Aorta (tissue), 5 donors: ENCODE measurements around the gene SMC2. TPM values are rescaled to one million over a fixed set of nuclear protein-coding genes. Genes with fewer than 3 reads are reported as not detected.

ENCODE experiments used
- ATAC-seq: fragments of 200-7000 bp; cut with Tn5 transposase; one replicate; pipeline ENCODE4 v1.9.1; 2022; ENCODE audit warnings: moderate library complexity; ENCODE audit not compliant: low FRiP score
- DNase-seq, 2 donors: peaks; one replicate each; pipeline ENCODE4 v3.0.0-alpha.2; 2020
- H3K27ac ChIP-seq, 2 donors: one replicate each; pipeline ENCODE4 v1.5.1; 2013; ENCODE audit warnings: low read length in 2 of 2, mild to moderate bottlenecking in 2 of 2, moderate library complexity in 2 of 2, control low read depth in 1 of 2, inconsistent platforms in 1 of 2, low read depth in 1 of 2
- H3K27me3 ChIP-seq, 2 donors: one replicate each; pipeline ENCODE4 v1.6.1; 2013; ENCODE audit warnings: control low read depth in 1 of 2, low read length in 1 of 2, mild to moderate bottlenecking in 1 of 2, moderate library complexity in 1 of 2; ENCODE audit not compliant: insufficient read depth in 2 of 2, control insufficient read depth in 1 of 2
- H3K36me3 ChIP-seq, 2 donors: one replicate each; pipeline ENCODE4 v1.6.1; 2013; ENCODE audit warnings: control low read depth in 1 of 2, low read length in 1 of 2, mild to moderate bottlenecking in 1 of 2; ENCODE audit not compliant: insufficient read depth in 2 of 2, control insufficient read depth in 1 of 2
- H3K4me1 ChIP-seq, 2 donors: one replicate each; pipeline ENCODE4 v1.6.1; 2013; ENCODE audit warnings: low read length in 2 of 2, control low read depth in 1 of 2, mild to moderate bottlenecking in 1 of 2, moderate library complexity in 1 of 2; ENCODE audit not compliant: insufficient read depth in 2 of 2, control insufficient read depth in 1 of 2
- H3K4me3 ChIP-seq, 2 donors: one replicate each; pipeline ENCODE4 v1.5.1; 2013; ENCODE audit warnings: low read length in 2 of 2, control low read depth in 1 of 2, mild to moderate bottlenecking in 1 of 2
- H3K9me3 ChIP-seq: one replicate; pipeline ENCODE4 v1.6.1; 2013; ENCODE audit warnings: mild to moderate bottlenecking, low read length; ENCODE audit not compliant: control insufficient read depth
- WGBS, 2 donors: extraction: QIAGEN DNeasy Blood & Tissue Kit; methylation state at CpG; one replicate each; pipeline ENCODE4 v1.1.7; 2013; 5-methylcytosine and 5-hydroxymethylcytosine counted together
- intact Hi-C, 2 donors: fragments of 100-400 bp; cut with DNase I; formaldehyde crosslinking; loops; one replicate each; pipeline versions ENCODE4 v1.14.2 to v1.15.0; 2022
- polyA plus RNA-seq, 2 donors: library from polyadenylated mRNA; stranded (reverse); fragments of 200-250 nt; gene quantifications; one replicate each; pipeline ENCODE4 v1.2.3, GENCODE V29; 2013
- total RNA-seq, 2 donors: library from RNA; stranded (reverse); fragmentation: NEBNext Ultra II Directional; extraction: Animal tissue kit (Norgen Biotek cat#: 25700); gene quantifications; one replicate each; pipeline ENCODE4 v1.2.1, GENCODE V29; 2021
- donor health status: healthy with polysubstance abuse.
- donor health status: Bipolar disorder and iron deficiency.
- donor health status: DM: no; HTN: no; CAD: no.
- donor health status: DM: no; HTN: no; CAD: no.
- donor health status: DM: yes; HTN: yes; CAD: no.

Gene SMC2
- total and polyA plus RNA-seq, 4 donors = 2.6 to 8.8 (median 4.4) TPM

DNA sequence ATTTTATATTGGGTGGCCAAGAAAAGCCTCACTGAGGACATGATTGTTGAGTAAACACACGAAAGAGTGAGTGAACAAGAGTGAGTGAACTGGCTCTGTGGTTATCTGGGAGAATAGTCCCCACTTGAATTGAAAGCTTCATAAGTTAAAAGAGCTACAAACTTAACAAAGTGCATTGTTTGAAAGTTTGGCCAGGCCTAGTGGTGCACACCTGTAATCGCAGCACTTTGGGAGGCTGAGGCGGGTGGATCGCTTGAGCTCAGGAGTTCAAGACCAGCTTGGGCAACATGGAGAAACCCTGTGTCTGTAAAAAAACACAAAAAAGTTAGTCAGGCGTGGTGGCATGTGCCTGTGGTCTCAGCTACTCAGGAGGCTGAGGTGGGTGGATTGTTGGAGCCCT, 26.9 kb downstream of the SMC2 start:
- no peaks in the 10 kb centered on the region for H3K4me1 ChIP-seq
- WGBS, 2 donors = 96 to 97% methylated on average over 5 of the region's 5 CpGs
- H3K36me3 ChIP-seq = no peaks in the 10 kb centered on the region
- DNase-seq (no peak), ATAC-seq (no peak)
- no peak overlapping the region for H3K4me3 ChIP-seq
- no peaks in the 10 kb centered on the region for H3K9me3 ChIP-seq
- intact Hi-C loops = no loop called here
- no peak overlapping the region for H3K27ac ChIP-seq
- no peaks in the 10 kb centered on the region for H3K27me3 ChIP-seq

DNA sequence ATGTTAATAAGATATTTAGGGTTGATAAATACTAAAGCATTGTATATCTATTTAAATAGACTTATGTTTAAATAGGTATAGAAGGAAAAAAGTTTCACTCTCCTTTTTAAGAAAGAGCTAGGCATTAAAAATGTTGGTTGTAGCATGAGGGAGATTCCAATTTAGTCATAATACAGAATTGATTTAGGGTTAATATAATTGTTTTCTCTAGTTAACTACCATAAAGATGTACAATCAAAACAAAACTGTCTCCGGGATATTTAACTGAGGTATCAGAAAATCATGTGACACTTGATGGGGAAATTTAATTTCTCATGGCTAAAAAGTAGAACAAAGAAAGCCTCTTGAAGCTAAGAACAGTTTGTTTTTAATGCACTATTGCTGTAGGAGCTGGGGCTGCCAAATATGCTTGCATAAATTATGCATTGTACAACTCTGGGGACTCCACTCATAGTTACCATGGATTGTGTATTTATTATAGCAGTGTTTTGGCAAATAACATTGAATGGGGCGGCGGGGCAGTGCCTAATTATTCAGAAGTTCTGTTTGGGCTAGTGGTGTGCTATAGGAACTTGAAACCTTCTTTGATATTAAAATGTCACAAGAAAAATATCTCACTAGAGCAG, 44.2 kb downstream of the SMC2 start:
- Histone ChIP-seq H3K4me3 (no peak overlapping the region), H3K36me3 (peaks cover 0 to 2% of the 10 kb centered on the region in 2 donors), H3K27me3 (no peaks in the 10 kb centered on the region), H3K27ac (no peak overlapping the region), H3K9me3 (no peaks in the 10 kb centered on the region), H3K4me1 (peaks cover 0 to 7% of the 10 kb centered on the region in 2 donors)
- ATAC-seq (no peak), DNase-seq (no peak)
- intact Hi-C loops = no loop called here
- WGBS, 2 donors = 90 to 94% methylated on average over 3 of the region's 3 CpGs

DNA sequence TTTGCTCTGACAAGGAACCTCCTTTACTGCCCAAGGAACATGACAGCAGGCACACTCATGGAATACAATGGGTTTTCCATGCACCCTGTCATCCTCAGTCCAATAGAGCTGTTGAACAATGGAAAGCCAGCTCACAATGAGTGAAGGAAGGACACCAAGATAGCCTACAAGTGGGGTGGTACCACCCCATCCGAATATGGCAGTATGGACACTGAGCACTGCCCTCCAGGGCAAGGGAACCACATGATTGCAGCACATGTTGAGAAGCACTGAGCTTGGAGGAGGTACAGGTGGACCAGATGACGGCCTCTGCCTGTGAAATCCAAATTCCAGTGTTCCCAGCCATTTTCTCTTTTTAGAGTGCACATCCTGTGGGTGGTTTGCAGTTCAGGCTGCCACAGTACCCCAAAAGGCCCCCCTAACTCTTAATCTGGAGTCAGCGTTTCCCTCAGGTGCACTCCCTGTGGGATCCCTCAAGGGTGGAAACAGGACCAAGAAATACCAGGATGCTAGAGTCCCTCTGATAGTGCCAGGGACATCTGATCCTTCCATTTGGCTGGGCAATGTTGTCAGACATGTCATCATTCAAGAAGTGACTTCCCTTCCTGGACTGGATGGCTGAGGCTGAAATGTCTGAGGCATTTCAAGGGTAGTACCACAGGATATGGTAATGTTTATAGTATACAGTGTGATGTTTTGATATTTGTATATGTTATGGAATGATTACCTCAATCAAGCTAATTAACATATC, 48.9 kb downstream of the SMC2 start:
- H3K4me3 ChIP-seq = no peak overlapping the region
- H3K27me3 ChIP-seq = no peaks in the 10 kb centered on the region
- intact Hi-C loops = no loop called here
- H3K36me3 ChIP-seq = peaks cover 0 to 2% of the 10 kb centered on the region in 2 donors
- WGBS, 2 donors = 92 to 98% methylated on average over 3 of the region's 3 CpGs
- no peaks in the 10 kb centered on the region for H3K4me1 ChIP-seq
- DNase-seq = no peak
- H3K9me3 ChIP-seq = no peaks in the 10 kb centered on the region
- no peak for ATAC-seq
- no peak overlapping the region for H3K27ac ChIP-seq

DNA sequence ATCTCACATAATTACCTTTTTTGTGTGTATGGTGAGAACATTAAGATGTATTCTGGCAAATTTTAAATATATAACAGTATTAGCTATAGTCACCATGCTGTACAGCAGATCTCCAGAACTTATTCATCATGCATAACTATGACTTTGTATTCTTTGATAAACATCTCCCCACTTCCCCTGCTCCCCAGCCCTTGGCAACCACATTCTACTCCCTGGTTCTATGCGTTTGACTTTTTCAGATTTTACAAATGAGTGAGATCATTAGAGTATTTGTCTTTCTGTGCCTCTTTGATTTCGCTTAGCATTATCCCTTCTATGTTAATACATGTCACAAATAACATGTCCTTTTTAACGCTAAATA, 49.4 kb downstream of the SMC2 start:
- Histone ChIP-seq H3K27me3 (no peaks in the 10 kb centered on the region), H3K9me3 (no peaks in the 10 kb centered on the region), H3K27ac (no peak overlapping the region), H3K4me1 (no peaks in the 10 kb centered on the region), H3K36me3 (peaks cover 0 to 2% of the 10 kb centered on the region in 2 donors), H3K4me3 (no peak overlapping the region)
- intact Hi-C loops = no loop called here
- DNase-seq = no peak
- 94 to 97% methylated on average over 3 of the region's 3 CpGs for WGBS, 2 donors
- ATAC-seq = no peak

DNA sequence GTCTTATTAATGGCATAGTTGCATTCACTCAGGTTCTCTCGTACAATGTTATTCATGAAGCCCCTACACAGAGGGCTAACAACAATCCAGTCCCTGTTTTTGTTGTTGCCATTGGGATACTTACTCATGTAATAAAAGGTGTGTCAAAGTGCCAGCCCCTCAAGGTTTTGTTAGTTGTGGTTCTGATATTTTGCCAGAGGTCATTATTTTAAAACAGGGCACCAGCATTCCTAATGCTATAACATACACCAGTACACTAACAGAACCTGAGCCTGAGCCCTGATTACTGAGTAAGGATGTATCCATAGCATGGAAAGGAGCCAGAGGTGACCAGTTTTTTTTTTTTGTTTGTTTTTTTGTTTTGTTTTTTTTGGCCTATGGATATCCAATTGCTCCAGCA, 50.2 kb downstream of the SMC2 start:
- H3K9me3 ChIP-seq = no peaks in the 10 kb centered on the region
- H3K36me3 ChIP-seq = peaks cover 0 to 2% of the 10 kb centered on the region in 2 donors
- H3K4me3 ChIP-seq = no peak overlapping the region
- H3K27ac ChIP-seq = no peak overlapping the region
- no peaks in the 10 kb centered on the region for H3K27me3 ChIP-seq
- 96 to 98% methylated on average over 1 of the region's 1 CpG for WGBS, 2 donors
- no peak for DNase-seq
- no peaks in the 10 kb centered on the region for H3K4me1 ChIP-seq
- intact Hi-C loops = no loop called here
- ATAC-seq = peak; percentile 23

GRCh38 chr9:104173067-104173466, 79.0 kb downstream of the SMC2 start:
- no peak overlapping the region for H3K27ac ChIP-seq
- 83 to 90% methylated on average over 1 of the region's 1 CpG for WGBS, 2 donors
- H3K27me3 ChIP-seq = no peaks in the 10 kb centered on the region
- DNase-seq = no peak
- no peaks in the 10 kb centered on the region for H3K36me3 ChIP-seq
- ATAC-seq = no peak
- no peaks in the 10 kb centered on the region for H3K9me3 ChIP-seq
- intact Hi-C loops = no loop called here
- H3K4me1 ChIP-seq = no peaks in the 10 kb centered on the region
- H3K4me3 ChIP-seq = no peak overlapping the region

DNA sequence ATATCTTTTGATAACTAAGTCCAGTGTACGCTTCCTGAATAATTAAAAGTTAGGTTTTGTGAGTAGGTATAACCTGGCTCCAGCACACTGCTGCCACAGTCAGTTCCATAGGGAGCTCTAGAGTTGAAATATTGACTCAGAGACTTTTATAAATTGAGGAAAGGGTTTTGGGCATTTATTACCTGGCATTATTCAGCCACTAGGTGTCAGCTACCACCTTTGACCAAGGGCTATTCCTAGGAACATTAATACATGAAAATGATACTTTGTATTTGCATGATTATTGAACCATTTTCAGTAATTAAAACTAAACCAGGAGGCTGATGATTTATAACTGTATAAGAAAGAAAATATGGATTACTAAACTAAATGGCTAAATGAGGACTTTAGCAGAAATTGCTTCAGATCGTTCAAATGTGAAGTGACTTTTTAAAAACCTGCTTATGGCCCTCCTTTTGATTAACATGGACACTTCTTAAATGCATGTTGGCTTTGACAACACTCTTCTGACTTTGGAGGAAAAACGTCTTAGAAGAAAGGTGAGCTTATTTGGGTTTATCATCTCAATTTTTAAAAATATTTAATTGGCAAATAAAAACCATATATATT, 83.0 kb downstream of the SMC2 start:
- ATAC-seq (no peak), DNase-seq (no peak)
- Histone ChIP-seq H3K27me3 (no peaks in the 10 kb centered on the region), H3K27ac (no peak overlapping the region), H3K4me3 (no peak overlapping the region), H3K36me3 (no peaks in the 10 kb centered on the region), H3K4me1 (no peaks in the 10 kb centered on the region), H3K9me3 (no peaks in the 10 kb centered on the region)
- intact Hi-C loops = loop anchor here (2.0 kb wide), 1 partner anchor 210 kb away; no protein-coding TSS in a partner anchor
- 56 to 58% methylated on average over 3 of the region's 3 CpGs for WGBS, 2 donors

GRCh38 chr9:104177676-104178075, 83.6 kb downstream of the SMC2 start:
- intact Hi-C loops = loop anchor here (2.0 kb wide), 1 partner anchor 209 kb away; no protein-coding TSS in a partner anchor
- Histone ChIP-seq H3K4me1 (no peaks in the 10 kb centered on the region), H3K9me3 (no peaks in the 10 kb centered on the region), H3K27ac (no peak overlapping the region), H3K27me3 (no peaks in the 10 kb centered on the region), H3K4me3 (no peak overlapping the region), H3K36me3 (no peaks in the 10 kb centered on the region)
- DNase-seq (no peak), ATAC-seq (no peak)
